ENCODE measurements around the gene CCR5. TPM values are rescaled to one million over a fixed set of nuclear protein-coding genes. Genes with fewer than 3 reads are reported as not detected.

Gene CCR5
- total and polyA plus RNA-seq, 9 of the 15 experiments (the other 6 are each of a cell fraction or from before 2014, with no cell fraction given): not detected

- TF ChIP-seq E2F8 (IDR thresholded peaks at IDR 0.05; ENCODE audit: low read depth, partially characterized antibody) (no peak), BHLHE40 (IDR thresholded peaks at IDR 0.05; ENCODE audit: low read length) (no peak), ZNF592 (IDR thresholded peaks at IDR 0.05) (no peak), IRF9 (tag; IDR thresholded peaks at IDR 0.05) (no peak), MNT (conservative IDR thresholded peaks at IDR 0.05) (no peak), KDM5B (IDR thresholded peaks at IDR 0.05; ENCODE audit: insufficient replicate concordance, low read depth, low read length) (no peak), THRA (IDR thresholded peaks at IDR 0.05) (no peak)
Measured at GRCh38 chr3:46356276-46356675, 14.5 kb upstream of the CCR5 start (continued).

Measured in K562 (cell line).